ENCODE results near the gene GSTM5. TPM values are rescaled to one million over a fixed set of nuclear protein-coding genes. Genes with fewer than 3 reads are reported as not detected.

Gene GSTM5
- total RNA-seq, 1 experiment from 2014 or later: not detected

DNA sequence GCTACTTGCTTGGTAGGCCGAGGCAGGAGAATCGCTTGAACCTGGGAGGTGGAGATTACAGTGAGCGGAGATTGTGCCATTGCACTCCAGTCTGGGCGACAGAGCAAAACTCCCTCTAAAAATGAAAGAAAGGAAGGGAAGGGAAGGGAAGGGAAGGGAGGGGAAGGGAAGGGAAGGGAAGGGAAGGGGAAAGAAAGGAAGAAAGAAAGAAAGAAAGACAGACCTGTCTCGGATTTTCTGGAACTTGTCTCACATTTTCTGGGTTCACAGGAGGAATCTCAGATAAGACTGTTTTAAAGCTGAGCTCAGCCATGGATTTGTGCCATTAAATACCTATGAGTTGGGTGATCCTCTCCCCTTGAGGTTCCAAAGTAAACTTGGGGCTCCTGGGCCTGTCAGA is 12.9 kb downstream of the GSTM5 start:
- no peaks in the 10 kb centered on the region for H3K79me1 ChIP-seq (ENCODE audit: insufficient read depth, low read depth, low read length, poor library complexity, severe bottlenecking)
- H2BK120ac ChIP-seq (ENCODE audit: low read depth, low read length, poor library complexity, severe bottlenecking): no peak overlapping the region
- no peak overlapping the region for H3K4me2 ChIP-seq (ENCODE audit: insufficient read depth, insufficient read length, low read length)
- H3K9me3 ChIP-seq (ENCODE audit: control insufficient read depth, low read depth, low read length): peaks cover 11% of the 10 kb centered on the region
- H3K4me1 Mint-ChIP-seq: peaks cover 7 to 11% of the 10 kb centered on the region in 2 experiments; a peak in 3 of 4 replicates
- H3K18ac ChIP-seq (ENCODE audit: insufficient read length, low read depth, low read length): no peak overlapping the region
- no peaks in the 10 kb centered on the region for H3K23me2 ChIP-seq (ENCODE audit: insufficient read length, low read depth, low read length, poor library complexity, severe bottlenecking)
- no peak overlapping the region for H3K4me3 Mint-ChIP-seq
- no peaks in the 10 kb centered on the region for H3K27me3 ChIP-seq (ENCODE audit: insufficient read depth, low read length)
- no peak overlapping the region for H2BK5ac ChIP-seq (ENCODE audit: insufficient read length, low read length)
- no peak overlapping the region for H2BK20ac ChIP-seq (ENCODE audit: low read depth, low read length, poor library complexity, severe bottlenecking)
- no CpG with 5 or more reads among the region's 5 CpGs for WGBS (ENCODE audit: extremely low coverage, insufficient read length, low lambda C conversion rate)
- H4K91ac ChIP-seq (ENCODE audit: insufficient read length, low read depth, low read length): no peak overlapping the region
- no peak overlapping the region for H3K23ac ChIP-seq (ENCODE audit: insufficient read length, low read depth, low read length)
- H3K9me3 Mint-ChIP-seq: peaks cover 10 to 17% of the 10 kb centered on the region in 2 experiments
- no peaks in the 10 kb centered on the region for H3K79me2 ChIP-seq (ENCODE audit: insufficient read depth, low read length)
- H3K4ac ChIP-seq (ENCODE audit: low read depth, low read length): no peak overlapping the region
- H4K5ac ChIP-seq (ENCODE audit: insufficient read length, low read depth, low read length): no peak overlapping the region
- no peak overlapping the region for H4K8ac ChIP-seq (replicated peaks; ENCODE audit: insufficient read length, low read depth, low read length)
- H2AK5ac ChIP-seq (ENCODE audit: insufficient read length, low read length): no peak overlapping the region
- no peak for DNase-seq
- H3K36me3 Mint-ChIP-seq (ENCODE audit: insufficient read depth in 1 of 3, low read depth in 3 of 3): peaks cover 0 to 5% (median 4%) of the 10 kb centered on the region in 3 experiments; a peak in 4 of 7 replicates
- H3K4me1 ChIP-seq (ENCODE audit: insufficient read depth, low read length): no peaks in the 10 kb centered on the region
- H2BK12ac ChIP-seq (ENCODE audit: insufficient read length, low read depth, low read length): no peak overlapping the region
- no peak overlapping the region for H3K56ac ChIP-seq (ENCODE audit: insufficient read length, low read depth, low read length)
- no peak overlapping the region for H3K14ac ChIP-seq (ENCODE audit: insufficient read depth, low read length)
- H2AFZ ChIP-seq (ENCODE audit: low read length): no peak overlapping the region
- H3T11ph ChIP-seq (ENCODE audit: low read length): no peak overlapping the region
- H3K27ac Mint-ChIP-seq: no peak overlapping the region
- TF ChIP-seq, protein P1, sequence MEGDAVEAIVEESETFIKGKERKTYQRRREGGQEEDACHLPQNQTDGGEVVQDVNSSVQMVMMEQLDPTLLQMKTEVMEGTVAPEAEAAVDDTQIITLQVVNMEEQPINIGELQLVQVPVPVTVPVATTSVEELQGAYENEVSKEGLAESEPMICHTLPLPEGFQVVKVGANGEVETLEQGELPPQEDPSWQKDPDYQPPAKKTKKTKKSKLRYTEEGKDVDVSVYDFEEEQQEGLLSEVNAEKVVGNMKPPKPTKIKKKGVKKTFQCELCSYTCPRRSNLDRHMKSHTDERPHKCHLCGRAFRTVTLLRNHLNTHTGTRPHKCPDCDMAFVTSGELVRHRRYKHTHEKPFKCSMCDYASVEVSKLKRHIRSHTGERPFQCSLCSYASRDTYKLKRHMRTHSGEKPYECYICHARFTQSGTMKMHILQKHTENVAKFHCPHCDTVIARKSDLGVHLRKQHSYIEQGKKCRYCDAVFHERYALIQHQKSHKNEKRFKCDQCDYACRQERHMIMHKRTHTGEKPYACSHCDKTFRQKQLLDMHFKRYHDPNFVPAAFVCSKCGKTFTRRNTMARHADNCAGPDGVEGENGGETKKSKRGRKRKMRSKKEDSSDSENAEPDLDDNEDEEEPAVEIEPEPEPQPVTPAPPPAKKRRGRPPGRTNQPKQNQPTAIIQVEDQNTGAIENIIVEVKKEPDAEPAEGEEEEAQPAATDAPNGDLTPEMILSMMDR (conservative IDR thresholded peaks at IDR 0.05): no peak
- peaks cover 10% of the 10 kb centered on the region for H3K27me3 Mint-ChIP-seq (ENCODE audit: low read depth)
- H4K20me1 ChIP-seq (ENCODE audit: control insufficient read depth, insufficient read depth, insufficient read length): no peaks in the 10 kb centered on the region
- no peak overlapping the region for H2BK15ac ChIP-seq (ENCODE audit: low read depth, low read length)
- H3K9ac ChIP-seq (ENCODE audit: extremely low read depth, insufficient read length, low read length): no peak overlapping the region
- no peak overlapping the region for H3K27ac ChIP-seq (ENCODE audit: insufficient read length, low read depth, low read length)

All from H9 (cell line).